Measurements from ENCODE around the gene ZFHX3. TPM values are rescaled to one million over a fixed set of nuclear protein-coding genes. Genes with fewer than 3 reads are reported as not detected.

ZFHX3 gene
- total RNA-seq, 2 donors from 2014 or later = 9.2 to 18.9 TPM

- H3K4me1 ChIP-seq = peaks cover 0 to 4% of the 10 kb centered on the region in 2 donors
- DNase-seq (ENCODE audit: low spot score) = no peak
- H3K36me3 ChIP-seq = peaks cover 14% of the 10 kb centered on the region
- H3K4me3 ChIP-seq = no peak overlapping the region
- H3K9me3 ChIP-seq = no peaks in the 10 kb centered on the region
- no peaks in the 10 kb centered on the region for H3K27me3 ChIP-seq
- no peak for TF ChIP-seq CTCF (IDR thresholded peaks at IDR 0.05)
- H3K27ac ChIP-seq = no peak overlapping the region
Measured at GRCh38 chr16:72963533-72964315, 84.2 kb downstream of the ZFHX3 start.

GRCh38 chr16:72962347-72962746 is 85.6 kb downstream of the ZFHX3 start:
- no peaks in the 10 kb centered on the region for H3K27me3 ChIP-seq
- H3K4me1 ChIP-seq = peaks cover 0 to 4% of the 10 kb centered on the region in 2 donors
- no peaks in the 10 kb centered on the region for H3K9me3 ChIP-seq
- TF ChIP-seq CTCF (IDR thresholded peaks at IDR 0.05) = no peak
- H3K27ac ChIP-seq = no peak overlapping the region
- H3K36me3 ChIP-seq = peaks cover 26% of the 10 kb centered on the region
- H3K4me3 ChIP-seq = no peak overlapping the region
- DNase-seq (ENCODE audit: low spot score) = no peak

GRCh38 chr16:72961863-72962262 is 86.1 kb downstream of the ZFHX3 start:
- H3K27me3 ChIP-seq = no peaks in the 10 kb centered on the region
- no peak for DNase-seq (ENCODE audit: low spot score)
- H3K27ac ChIP-seq = no peak overlapping the region
- TF ChIP-seq CTCF (IDR thresholded peaks at IDR 0.05) = no peak
- H3K9me3 ChIP-seq = no peaks in the 10 kb centered on the region
- H3K4me3 ChIP-seq = no peak overlapping the region
- peaks cover 31% of the 10 kb centered on the region for H3K36me3 ChIP-seq
- H3K4me1 ChIP-seq = peaks cover 0 to 4% of the 10 kb centered on the region in 2 donors

- Histone ChIP-seq H3K36me3 (peaks cover 32% of the 10 kb centered on the region), H3K4me3 (no peak overlapping the region), H3K9me3 (no peaks in the 10 kb centered on the region), H3K27me3 (no peaks in the 10 kb centered on the region), H3K4me1 (peaks cover 0 to 4% of the 10 kb centered on the region in 2 donors), H3K27ac (no peak overlapping the region)
- DNase-seq (ENCODE audit: low spot score) = no peak
- peak in 1 of 2 donors; percentile 39 for TF ChIP-seq CTCF (IDR thresholded peaks at IDR 0.05)
Measured at GRCh38 chr16:72961115-72961832, 86.7 kb downstream of the ZFHX3 start.

- no peak for DNase-seq (ENCODE audit: low spot score)
- peaks cover 0 to 4% of the 10 kb centered on the region in 2 donors for H3K4me1 ChIP-seq
- H3K4me3 ChIP-seq = no peak overlapping the region
- H3K27ac ChIP-seq = no peak overlapping the region
- H3K9me3 ChIP-seq = no peaks in the 10 kb centered on the region
- H3K27me3 ChIP-seq = no peaks in the 10 kb centered on the region
- TF ChIP-seq CTCF (IDR thresholded peaks at IDR 0.05) = no peak
- peaks cover 32% of the 10 kb centered on the region for H3K36me3 ChIP-seq
Measured at GRCh38 chr16:72960101-72960500, 87.8 kb downstream of the ZFHX3 start.

Measured in right atrium auricular region (tissue), 2 donors.